DMS 273 (cell line): ENCODE measurements around the gene ARHGAP44.

Source experiments
- DNase-seq: peaks from one replicate; lab custom pipeline; 2025; ENCODE audit not compliant: unreplicated experiment; lab: John Stamatoyannopoulos, UW

Gene ARHGAP44

GRCh38 chr17:13017655-13018459 lies 228.6 kb downstream of the ARHGAP44 start, which contains the start of gene ELAC2:
Gene ELAC2 (minus strand): TSS chr17:13018027. CDS start chr17:13017947, 80 bp downstream.
- peak; percentile 98 for DNase-seq

- DNase-seq = peak; percentile 56
Measured at GRCh38 chr17:13024016-13024415, 234.7 kb downstream of the ARHGAP44 start.

- peak; percentile 87 for DNase-seq
Measured at GRCh38 chr17:13024526-13025257, 235.4 kb downstream of the ARHGAP44 start.

GRCh38 chr17:13025258-13025627 lies 235.9 kb downstream of the ARHGAP44 start:
- DNase-seq = no peak

GRCh38 chr17:13025687-13026086 lies 236.4 kb downstream of the ARHGAP44 start:
- no peak for DNase-seq

GRCh38 chr17:13027246-13027645 lies 237.9 kb downstream of the ARHGAP44 start:
- no peak for DNase-seq

- no peak for DNase-seq
Measured at GRCh38 chr17:13029340-13029739, 240.0 kb downstream of the ARHGAP44 start.

- DNase-seq = no peak
Measured at GRCh38 chr17:13030056-13030455, 240.8 kb downstream of the ARHGAP44 start.

- DNase-seq = peak; percentile 70
Measured at GRCh38 chr17:13030459-13031300, 241.4 kb downstream of the ARHGAP44 start.

- DNase-seq = peak; percentile 71
Measured at GRCh38 chr17:13031718-13032350, 242.5 kb downstream of the ARHGAP44 start.

GRCh38 chr17:13035420-13035819 lies 246.1 kb downstream of the ARHGAP44 start:
- DNase-seq = no peak

- no peak for DNase-seq
Measured at GRCh38 chr17:13036751-13037150, 247.5 kb downstream of the ARHGAP44 start.

- peak; percentile 5 for DNase-seq
Measured at GRCh38 chr17:13038931-13039665, 249.8 kb downstream of the ARHGAP44 start.
